GM19025 (cell line): ENCODE results near the gene TNS1.
"Not testable (repeated sequence)": the region's sequence is repeated elsewhere in the genome, so short reads cannot be mapped to it uniquely, and the experiment has no call there.

Experiments used
- ATAC-seq: cut with Tn5 transposase; IDR thresholded peaks from one replicate; pipeline ENCODE4 v1.9.1; 2021; ENCODE audit warnings: mild to moderate bottlenecking, low read depth, moderate library complexity; ENCODE audit not compliant: unreplicated experiment

Gene TNS1

GRCh38 chr2:217825469-217826235 is 177.1 kb downstream of the TNS1 start:
- no peak for ATAC-seq

DNA sequence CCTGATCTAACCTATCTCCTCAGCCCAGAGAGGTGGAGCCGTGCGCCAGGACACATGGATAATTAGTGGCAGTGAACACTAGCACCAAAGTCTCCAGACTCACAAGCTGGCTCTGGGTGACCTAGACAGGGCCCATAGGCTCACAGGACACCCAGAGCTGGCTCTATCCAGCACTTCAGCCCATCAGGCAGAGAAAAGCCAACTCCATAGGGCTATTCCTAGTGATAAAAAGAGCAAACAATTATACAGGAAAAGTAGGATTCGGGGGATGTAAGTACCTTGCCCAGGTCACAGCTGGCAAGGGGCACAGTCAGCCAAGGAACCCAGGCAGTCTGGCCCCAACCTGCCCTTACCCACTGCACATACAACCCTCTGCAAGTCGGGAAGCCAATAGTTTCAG is 178.6 kb downstream of the TNS1 start:
- no peak for ATAC-seq

GRCh38 chr2:217823626-217824025 is 179.2 kb downstream of the TNS1 start:
- ATAC-seq, result no peak

GRCh38 chr2:217822296-217823252 is 180.2 kb downstream of the TNS1 start:
- no peak for ATAC-seq

DNA sequence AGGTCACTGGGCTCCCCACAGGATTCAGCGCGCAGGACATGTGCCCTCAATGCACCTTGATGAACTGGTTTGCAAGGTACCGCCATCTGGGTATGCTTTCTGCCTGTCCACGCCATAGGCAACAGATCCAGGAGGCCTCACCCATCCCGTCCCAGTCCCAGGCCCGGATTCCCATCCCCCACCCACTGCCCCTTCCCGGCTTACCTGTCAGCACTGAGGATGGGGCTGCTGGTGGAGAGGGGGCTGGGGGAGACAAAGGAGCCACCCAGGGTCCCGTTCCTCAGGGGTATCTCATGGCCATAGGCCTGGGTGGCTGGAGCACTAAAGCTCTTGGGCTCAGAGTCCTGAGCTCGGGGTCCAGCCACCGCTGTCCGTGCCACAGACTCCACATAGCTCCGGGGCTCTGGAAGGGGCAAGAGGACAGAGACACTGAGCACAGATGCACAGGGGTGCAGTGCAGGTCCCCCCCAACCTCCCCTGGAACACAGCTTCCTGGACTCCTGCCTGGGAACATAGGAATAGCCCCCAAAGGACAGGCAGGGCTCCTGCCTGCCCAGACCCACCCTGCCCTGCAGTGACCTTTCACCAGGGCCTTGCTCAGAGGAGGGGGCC is 181.2 kb downstream of the TNS1 start:
- no peak for ATAC-seq

GRCh38 chr2:217820904-217821303 is 181.9 kb downstream of the TNS1 start:
- ATAC-seq, result no peak

- ATAC-seq, result no peak
These were observed 182.5 kb downstream of the TNS1 start for GRCh38 chr2:217820091-217820819.

DNA sequence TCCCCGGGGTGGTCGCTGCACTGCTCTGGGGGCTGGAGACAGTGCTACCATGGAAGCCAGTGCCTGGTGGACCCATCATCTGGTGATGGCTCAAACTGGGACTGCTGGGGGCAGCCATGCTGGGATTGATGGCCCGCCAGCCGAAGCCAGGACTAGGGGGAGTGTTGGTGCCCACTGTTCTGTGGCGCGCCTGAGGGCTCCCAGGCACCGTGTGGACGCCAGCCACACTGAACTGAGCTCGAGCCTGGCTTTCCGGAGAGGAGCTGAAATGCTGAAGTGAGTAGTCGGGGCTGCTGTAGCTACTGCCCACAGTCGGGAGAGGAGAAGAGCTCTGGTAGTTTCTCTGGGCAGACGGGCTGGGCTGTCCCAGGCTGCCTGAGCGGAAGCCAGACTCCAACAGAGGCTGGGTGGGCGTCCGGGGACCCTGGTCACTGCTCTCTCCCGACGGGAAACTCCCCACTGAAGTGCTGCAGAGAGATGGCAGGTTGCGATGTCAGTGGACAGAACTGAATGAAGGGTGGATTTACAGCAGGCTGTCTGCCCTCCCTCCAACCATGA is 184.4 kb downstream of the TNS1 start:
- no peak for ATAC-seq

DNA sequence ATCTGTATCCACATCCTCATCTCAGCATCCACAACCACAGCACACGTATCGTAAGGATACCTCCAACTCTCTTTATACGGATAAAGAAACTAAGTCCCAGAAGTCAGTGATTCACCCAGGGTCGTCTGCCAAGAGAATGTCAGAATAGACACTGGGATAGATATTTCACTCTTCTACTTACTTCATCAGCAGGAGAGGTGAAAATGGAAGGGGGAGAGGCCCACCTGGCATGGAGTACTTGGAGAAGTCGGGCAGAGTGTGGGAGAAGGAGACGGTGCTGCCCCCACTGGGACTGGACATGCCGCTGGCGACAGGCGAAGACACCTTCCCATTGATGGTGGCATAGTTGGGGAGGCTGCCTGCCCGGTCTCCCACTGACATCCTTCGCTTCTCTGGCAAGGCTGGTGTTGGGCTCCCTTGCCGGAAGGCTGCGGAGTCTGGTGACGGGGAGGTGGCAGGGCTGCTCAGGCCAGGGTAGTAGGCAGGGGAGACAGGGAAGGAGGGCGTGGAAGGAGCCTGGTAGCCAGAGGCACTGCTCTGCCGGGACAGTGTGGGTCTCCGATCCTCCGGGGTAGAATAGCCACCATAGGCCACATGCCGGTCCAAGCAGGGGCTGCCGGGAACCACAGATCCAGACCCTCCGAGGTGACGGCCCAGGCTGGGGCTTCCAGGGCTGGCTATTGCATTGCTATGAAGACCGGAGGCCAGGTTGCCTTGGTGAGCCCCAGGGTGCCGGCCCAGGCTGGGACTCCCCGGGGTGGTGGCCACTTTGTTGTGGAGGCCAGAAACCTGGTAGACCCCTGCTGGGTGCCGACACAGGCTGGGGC is 185.1 kb downstream of the TNS1 start:
- ATAC-seq, result no peak

- ATAC-seq, result no peak
These were observed 186.4 kb downstream of the TNS1 start for GRCh38 chr2:217816396-217816869.

DNA sequence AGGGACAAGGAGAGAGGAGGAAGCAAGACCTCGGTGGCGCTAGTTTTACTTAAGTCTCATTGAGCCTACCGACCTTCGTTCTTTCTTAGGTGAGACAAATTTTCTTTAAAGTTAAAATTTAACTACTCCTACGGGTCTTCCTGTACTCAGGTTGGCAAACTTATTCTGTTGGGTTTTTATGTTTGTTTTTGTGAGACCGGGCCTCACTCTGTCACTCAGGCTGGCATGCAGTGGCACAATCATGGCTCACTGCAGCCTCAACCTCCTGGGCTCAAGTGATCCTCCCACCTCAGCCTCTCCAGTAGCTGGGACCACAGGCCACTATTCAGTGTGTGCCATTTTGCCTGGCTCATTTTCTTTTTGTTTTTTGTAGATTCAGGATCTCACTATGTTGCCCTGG is 189.0 kb downstream of the TNS1 start:
- ATAC-seq, result no peak

DNA sequence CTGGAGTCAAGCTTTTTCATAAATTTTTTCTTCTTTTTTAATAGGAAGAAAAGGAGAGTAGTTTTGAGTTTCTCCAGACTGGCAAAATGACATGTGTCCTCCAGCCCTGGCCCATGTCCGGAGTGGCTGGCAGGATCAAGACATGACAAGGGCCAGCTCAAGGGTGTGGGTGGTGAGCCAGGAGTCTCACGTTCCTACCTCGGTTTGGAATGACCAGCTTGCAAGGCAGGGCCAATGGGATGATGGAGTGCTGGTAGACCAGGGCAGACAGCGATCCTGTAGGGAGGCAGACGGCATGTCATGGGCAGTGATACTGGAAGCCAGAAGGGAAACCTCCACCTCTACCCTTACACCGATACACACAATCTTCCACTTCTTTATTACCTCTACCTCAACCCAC is 190.6 kb downstream of the TNS1 start:
- no peak for ATAC-seq

DNA sequence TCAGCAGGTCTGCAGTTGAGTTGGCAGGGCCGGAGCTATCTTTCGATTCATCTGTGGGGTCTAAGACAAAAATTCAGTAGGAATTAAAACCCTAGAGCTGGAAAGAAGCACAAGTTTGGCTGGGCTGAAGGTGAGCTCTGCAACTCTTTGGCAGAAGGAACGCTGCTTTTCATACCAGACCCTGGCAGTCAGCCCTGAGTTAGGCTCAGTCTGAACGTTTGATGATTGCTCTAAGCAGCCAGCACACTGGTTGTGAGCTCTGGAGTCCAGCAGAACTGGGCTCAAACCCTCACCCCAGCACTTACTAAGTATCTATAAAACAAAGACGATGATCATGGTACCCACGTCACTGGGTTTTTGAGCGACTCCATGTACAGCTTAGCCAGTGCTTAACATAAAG is 192.5 kb downstream of the TNS1 start:
- no peak for ATAC-seq

DNA sequence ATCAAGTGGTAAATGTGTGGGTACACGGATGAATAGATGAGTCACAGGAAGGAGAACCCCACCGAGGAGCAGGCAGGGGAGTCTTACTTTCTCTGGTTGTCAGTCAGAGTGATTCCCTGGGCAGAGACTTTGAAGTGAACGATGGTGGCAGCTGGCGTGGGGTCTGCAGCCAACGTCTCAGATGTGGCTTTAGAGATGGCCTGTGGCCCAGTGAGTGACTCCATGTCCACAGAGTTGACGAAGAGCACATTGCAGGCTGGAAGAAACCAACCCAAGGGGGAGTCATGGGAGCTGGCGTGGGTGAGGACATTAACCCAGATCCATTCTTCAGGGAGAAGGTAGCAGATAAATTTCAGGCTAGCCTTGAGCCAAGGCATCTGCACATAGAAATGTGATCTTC is 193.1 kb downstream of the TNS1 start:
- no peak for ATAC-seq

DNA sequence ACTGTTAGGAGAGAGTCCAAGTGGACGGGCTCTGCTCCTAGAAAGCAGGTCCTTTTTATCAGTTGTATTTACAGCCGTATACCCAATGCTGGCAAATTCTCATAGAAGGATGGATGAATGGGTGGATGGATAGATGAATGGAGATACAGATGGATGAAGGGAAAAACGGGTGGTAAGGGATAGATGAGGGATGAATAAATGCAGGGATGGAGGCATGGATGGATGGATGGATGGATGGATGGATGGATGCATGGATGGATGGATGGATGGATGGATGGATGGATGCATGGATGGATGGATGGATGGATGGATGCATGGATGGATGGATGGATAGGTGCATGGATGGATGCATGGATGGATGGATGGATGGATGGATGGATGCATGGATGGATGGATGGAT is 193.8 kb downstream of the TNS1 start:
- ATAC-seq, result not testable (repeated sequence)

DNA sequence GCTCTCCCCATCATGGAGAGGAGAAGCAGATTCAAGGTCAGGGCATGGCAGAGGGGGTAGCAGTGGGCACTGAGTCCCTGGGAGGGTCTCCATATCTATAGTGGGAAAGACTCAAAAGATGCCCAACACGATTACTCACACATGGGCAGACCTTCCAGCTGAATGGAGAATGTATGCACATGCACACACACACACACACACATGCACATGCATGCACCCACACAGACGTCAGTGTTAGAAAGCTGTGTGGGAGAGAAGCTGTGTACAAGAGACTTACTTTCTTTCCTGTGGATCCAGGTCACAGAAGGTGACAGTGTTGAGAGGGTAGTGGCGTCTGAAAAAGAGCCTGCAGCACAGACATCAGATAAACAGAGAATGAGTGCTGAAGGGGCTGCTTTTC is 194.5 kb downstream of the TNS1 start:
- ATAC-seq, result no peak

DNA sequence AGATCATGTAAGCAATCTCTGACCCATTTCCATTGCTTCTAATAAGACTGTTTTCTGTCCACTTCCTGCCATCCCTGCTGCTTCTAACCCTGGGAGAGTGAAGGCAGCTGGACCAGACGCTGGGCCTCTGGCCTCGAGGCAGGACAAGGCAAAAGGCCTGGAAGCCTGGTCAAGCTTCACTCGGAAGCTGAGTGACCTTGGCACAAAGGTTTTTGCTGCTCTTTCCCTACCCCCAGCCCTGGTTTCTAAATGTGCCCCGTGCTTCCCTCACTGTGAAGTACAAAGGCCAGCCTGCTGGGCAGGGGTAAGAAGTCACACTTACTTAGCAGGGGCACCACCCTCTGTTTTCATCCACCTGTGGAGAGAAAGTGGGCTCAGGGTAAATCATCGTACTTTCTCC is 195.0 kb downstream of the TNS1 start:
- no peak for ATAC-seq

DNA sequence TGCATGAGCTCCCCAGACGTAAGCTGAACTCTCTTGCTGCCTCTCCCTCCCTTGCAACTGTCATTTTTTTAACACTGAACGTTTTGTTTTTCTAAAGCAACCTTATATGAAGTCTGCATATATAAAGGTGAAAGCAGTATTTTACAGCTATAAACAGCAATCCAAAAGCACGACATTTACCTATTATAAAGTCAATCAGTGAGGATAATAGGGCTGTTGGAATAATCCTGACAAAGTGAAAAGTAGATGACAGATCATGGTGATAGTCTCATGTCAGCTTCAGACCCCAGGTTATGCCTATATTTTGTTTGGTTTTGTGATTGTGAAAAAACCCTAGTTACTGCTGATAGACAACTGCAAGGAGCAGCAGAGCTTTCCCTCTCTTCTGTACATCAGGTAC is 195.8 kb downstream of the TNS1 start:
- no peak for ATAC-seq

DNA sequence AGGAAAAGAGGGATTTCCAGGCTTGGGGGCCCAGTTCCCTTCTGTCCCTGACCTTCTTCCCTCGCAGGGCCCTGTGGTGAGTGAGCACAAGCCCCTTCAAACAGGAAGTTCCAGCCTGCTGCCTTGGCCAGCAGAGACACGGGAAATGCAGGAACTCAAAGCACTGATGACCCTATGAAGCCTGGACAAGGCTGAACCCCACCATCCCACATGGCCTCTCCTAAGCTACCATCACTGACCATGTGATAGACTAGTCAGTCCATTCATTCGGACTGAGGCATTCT is 196.4 kb downstream of the TNS1 start:
- ATAC-seq, result no peak
